Activated CD4-positive, alpha-beta T cell treated with anti-CD3 and anti-CD28 coated beads for 24 hours (primary cell): ENCODE measurements around the gene PNLIPRP1.

Source experiments
- DNase-seq, 2 donors: peaks; one replicate each; pipeline ENCODE4 v3.0.0-alpha.2; 2020; ENCODE audit warnings: low read depth in 2 of 2

Gene PNLIPRP1

GRCh38 chr10:116599991-116600390, 9.2 kb downstream of the PNLIPRP1 start:
- no peak for DNase-seq

DNA sequence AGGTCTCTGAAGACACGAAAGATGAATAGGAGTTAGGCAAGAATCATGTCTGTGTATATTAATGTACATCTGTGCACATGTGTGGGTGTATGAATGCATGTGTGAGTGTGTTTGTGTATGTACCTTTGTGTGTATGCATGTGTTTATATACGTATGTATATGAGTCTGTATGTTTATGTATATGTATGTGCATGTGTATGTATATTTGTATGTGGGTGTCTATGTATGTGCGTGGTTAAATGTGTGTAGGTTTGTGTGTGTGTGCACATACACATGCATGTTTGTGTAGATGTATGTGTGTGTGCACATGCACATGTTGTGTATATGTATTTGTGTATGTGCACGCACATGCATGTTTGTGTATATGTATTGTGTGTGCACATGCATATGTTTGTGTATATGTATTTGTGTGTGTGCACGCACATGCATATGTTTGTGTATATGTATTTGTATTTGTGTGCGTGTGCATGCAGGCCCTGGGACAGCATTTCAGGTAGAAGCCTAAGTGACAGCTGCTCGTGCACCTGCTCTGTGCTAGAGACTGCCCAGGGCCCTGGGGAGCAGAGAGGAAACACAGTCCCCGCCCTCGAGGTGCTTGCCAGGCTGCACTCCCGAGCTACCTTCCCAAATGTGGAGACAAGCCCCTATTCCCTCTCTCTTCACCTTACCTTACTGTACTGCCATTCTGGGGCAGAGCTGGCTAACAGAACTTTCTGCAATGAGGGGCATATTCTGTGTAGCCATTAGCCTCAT, 12.1 kb downstream of the PNLIPRP1 start:
- DNase-seq: no peak

- DNase-seq: no peak
Observed at GRCh38 chr10:116606061-116606483, 15.3 kb downstream of the PNLIPRP1 start.

DNA sequence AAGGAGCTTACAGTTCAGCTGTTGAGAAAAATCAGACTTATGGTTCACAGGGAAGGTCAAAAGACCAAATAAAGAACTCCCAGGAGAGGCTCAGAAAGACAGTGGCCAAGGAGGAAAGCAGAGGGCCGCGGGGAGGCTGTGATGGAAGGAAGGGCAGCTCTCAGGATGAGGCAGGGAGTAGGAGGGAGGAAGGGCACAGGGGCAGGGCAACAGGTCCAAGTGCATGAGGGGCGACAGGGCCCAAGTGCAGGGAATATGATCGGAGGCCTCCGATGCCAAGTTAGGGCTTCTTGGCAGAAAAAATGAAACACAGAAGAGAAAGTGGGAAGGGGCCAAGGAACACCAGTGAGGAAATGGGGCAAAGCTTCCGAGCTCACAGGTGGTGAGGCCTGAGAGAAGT, 16.6 kb downstream of the PNLIPRP1 start:
- DNase-seq: no peak

- DNase-seq: no peak
Observed at GRCh38 chr10:116608686-116609594, 18.2 kb downstream of the PNLIPRP1 start.

GRCh38 chr10:116610443-116611152, 19.8 kb downstream of the PNLIPRP1 start:
- no peak for DNase-seq

GRCh38 chr10:116611153-116611545, 20.4 kb downstream of the PNLIPRP1 start:
- no peak for DNase-seq

GRCh38 chr10:116612107-116612769, 21.5 kb downstream of the PNLIPRP1 start:
- DNase-seq: no peak

DNA sequence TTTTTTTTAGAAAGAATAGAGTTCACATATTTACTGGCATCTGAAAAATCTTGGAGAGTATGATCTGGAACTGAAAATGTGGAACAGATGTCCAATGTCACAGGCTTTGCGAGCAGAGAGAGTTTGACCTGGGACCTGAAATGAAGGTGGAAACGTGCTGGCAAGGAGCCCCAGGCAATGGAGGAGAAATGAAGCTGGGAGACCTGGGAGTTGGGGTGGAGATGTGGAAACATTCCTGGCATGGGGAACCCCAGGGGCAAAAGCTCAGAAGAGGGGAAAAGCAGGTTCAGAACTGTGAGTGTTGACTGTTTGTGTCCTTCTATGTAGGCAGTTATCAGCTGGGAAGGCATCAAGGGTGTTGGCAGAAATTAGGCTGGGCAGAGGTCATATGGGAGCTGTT, 22.7 kb downstream of the PNLIPRP1 start:
- no peak for DNase-seq

DNA sequence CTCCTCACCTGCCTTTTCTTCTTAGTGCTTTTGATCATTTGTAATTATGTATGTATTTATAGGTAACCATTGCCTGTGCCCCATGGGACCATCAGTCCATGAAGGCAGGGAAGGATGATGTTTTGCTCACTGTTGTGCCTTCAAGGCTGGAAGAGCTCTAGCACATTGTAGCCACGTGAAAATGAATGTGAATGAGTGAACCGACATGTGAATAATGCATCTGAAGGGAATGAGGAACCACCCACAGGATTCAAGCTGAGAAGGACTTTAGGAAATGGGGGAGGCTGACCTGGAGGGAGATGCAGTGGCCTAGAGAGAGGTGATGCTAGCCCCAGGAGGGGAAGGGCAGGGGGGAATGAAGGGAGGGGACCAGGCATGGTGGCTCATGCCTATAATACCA, 24.0 kb downstream of the PNLIPRP1 start:
- DNase-seq: no peak

GRCh38 chr10:116615199-116615776, 24.5 kb downstream of the PNLIPRP1 start:
- no peak for DNase-seq

- DNase-seq: no peak
Observed at GRCh38 chr10:116620423-116621400, 30.0 kb downstream of the PNLIPRP1 start, which contains the start of gene PNLIPRP2. PNLIPRP2 (plus strand) TSS chr10:116620953.

- DNase-seq: no peak
Observed at GRCh38 chr10:116621476-116621875, 30.7 kb downstream of the PNLIPRP1 start.

GRCh38 chr10:116621934-116622655, 31.3 kb downstream of the PNLIPRP1 start:
- DNase-seq: no peak

DNA sequence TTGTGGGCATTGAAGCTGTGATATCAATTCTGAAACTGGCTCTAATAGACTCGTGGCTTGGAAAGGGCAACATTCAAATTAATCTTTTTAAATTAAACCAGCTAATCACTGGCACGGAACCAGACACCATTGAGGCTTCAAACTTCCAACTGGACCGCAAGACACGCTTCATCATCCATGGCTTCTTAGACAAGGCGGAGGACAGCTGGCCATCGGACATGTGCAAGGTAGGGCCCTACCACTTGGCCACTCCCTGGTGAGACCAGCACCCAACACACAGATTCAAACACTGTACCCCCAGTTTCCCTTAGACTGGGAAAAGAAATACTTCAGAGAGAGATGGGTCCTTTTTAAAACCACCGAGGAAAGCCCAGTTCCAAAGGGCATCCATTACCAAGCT, 35.1 kb downstream of the PNLIPRP1 start:
- no peak for DNase-seq

DNA sequence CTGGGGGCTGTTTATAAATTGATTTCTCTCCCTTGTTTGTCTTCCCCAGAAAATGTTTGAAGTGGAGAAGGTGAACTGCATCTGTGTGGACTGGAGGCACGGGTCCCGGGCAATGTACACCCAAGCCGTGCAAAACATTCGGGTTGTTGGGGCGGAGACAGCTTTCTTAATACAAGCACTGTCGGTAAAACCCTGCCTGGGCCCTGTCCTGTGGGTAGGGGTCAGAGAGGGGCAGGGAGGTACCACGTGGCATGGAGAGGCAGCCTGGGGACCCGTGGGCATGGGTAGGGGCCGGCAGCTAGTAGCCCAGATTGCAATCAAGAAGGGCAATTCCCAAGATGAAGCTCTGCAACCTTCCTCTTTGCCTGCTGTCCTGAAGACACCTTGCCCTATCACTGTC, 36.1 kb downstream of the PNLIPRP1 start:
- no peak for DNase-seq

- DNase-seq: no peak
Observed at GRCh38 chr10:116627386-116627933, 36.7 kb downstream of the PNLIPRP1 start.

GRCh38 chr10:116629340-116629739, 38.6 kb downstream of the PNLIPRP1 start:
- no peak for DNase-seq

DNA sequence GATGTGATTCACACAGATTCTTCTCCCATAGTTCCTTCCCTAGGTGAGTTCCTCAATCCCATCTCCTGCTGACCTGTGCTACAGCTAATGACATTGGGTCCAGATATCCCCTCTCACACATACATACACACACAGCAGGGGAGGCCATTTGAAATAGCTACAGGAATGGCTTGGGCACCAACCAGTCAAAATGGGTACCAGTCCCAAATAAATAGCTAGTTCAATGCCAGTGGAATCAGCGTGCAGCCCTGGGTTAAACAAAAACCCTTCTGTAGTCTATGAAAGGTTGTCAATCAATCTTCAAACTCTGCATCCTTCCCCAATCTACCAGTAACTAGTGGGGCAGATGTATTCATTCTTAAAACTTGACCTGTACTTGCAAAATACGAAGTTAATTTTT, 39.3 kb downstream of the PNLIPRP1 start:
- DNase-seq: no peak
